ENCODE results near the gene C17orf114.

The C17orf114 gene

DNA sequence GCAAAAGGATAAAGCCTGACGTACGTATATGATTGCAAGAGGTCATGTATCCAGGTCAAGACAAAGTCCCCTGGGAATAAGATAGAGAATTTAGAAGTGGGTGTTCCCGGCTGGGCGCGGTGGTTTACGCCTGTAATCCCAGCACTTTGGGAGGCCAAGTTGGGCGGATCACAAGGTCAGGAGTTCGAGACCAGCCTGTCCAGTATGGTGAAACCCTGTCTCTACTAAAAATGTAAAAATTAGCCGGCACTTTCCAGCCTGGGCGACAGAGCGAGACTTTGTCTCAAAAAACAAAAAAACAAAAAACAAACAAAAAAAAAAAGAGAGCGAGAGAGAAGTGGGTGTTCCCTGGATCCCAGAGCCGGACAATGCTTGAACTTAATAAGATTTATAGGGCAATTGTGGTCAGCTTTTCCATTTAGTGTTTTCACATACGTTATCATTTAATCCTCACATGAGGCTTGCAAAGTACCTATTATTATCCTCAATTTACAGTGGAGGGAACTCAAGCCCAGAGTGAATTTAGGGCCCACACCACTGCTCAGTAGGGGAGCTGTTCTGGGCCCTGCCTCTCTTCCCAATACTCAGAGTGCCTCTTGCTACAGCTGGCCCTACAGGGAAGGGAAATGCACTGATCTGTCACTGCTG lies 13.8 kb downstream of the C17orf114 start:
- no peak for DNase-seq (ENCODE audit: low read depth)

DNA sequence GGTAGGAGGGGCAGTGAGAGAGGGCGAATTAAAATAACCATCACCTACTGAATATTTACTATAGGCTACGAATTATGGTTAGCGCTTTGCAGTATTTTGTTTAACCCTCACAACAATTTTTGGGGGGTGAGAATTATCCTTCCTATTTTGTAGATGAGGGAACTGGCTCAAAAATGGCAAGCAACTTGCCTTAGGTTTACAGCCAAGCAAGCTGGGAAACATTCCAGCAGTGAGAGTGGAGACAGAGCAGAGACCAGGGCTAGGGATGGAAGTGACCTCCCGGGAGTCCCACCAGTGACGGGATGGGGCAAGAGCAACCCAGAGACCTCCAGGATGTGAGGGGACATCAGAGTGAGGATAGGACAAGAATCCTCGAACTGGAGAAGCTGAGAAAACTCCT lies 15.6 kb downstream of the C17orf114 start:
- DNase-seq (ENCODE audit: low read depth): no peak

DNA sequence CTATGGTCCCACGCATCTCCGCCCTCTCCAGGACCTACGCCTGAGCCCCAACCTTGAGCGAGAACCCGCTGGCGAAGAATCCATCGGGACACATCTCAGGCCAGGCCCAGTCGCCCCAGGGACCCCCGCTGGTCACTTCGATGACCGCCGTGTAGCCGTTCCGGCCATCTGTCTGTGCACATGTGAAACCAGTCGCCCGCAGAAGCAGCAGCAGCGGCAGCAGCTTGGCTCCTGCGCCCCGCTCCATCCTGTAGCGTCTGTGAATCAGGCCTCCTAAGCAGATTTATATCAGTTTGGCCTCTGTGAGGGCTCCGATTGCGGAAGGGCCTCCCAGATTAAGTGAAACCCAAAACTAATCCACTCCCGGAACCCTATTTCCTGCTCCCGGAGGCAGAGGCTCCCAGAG lies 16.0 kb downstream of the C17orf114 start, which contains the start of gene VMO1:
TSS of gene VMO1 (minus strand) at position 259 of the 406 bp plus-strand sequence. CDS start at position 247, 12 bp downstream.
- no peak for DNase-seq (ENCODE audit: low read depth)

DNA sequence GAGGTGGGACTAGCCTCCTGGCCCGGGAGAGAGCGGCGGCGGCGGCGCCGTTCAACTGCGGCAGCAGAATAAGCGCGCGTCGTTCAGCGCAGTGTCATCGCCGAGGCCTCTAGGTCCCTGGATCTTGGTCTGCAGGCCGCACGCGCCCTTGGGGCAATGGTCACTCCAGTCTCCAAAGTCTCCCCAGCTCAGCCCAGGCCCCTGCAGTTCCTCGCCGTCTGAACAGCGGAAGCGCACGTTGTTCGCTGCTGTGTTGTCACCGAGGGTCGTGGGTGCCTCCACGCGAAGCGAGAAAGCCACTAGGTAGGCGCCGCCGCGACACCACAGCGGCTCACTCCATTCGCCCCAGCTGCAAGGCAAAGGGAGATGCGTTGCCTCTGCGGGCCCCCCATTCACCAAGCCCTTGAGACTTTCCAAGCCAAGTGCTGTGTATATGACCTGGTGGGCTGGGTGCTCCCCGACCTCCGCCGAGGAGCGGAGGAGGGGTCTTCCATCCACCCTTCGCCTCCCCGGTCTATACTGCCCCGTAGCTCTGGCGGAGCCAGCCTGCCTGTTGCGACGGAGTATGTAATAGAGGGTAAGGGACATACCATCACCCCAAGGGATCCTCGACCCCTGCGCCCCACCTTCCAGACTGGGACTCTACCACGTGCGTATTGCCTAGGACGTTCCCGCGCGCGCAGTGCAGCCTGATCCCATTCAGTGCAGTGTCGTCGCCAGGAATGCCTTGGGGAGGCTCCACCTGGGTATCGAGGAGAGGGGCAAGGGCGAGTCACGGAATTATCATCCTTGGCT lies 16.6 kb downstream of the C17orf114 start:
- no peak for DNase-seq (ENCODE audit: low read depth)

DNA sequence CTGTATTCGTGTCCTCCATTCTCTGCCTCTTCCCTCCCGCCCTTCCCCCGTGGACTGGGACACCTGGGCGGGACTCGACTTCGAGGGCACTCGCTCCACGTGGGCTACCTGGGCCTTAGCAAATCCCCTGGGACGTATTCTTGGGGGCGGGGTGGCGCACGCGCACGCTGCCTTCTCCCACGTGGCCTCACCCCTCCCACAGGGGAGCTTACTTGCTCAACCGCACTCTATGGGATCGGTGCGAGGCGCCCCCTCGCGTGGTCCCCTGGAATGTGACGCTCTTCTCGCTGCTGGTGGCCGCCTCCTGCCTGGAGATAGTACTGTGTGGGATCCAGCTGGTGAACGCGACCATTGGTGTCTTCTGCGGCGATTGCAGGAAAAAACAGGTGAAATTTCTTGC lies 19.5 kb downstream of the C17orf114 start:
- no peak for DNase-seq (ENCODE audit: low read depth)

DNA sequence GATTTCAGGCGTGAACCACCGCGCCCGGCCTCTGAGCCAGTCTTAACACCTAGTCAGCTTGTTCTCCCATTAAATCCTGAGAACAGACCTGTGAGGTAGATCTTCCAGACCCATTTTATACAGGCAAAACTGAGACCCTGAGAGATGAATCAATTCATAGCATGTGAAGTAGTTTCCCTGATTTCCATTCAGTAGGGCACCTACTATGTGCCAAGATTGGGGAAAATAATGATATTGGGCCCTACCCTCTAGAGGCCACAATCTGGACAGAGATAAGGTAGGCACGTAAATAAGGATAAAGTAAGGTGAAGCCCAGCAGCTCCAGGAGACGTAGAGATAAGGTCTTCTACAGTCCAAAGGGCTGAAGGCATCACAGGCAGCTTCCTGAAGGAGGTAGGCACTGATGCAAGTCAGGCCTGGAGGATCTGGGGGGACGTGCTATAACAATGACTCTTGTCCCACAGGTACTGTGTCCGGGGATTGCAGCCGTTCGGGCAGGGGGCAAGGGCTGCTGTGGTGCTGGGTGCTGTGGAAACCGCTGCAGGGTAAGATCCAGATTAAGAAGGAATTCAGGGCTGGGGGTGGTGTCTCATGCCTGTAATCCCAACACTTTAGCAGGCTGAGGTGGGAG lies 21.7 kb downstream of the C17orf114 start:
- DNase-seq (ENCODE audit: low read depth): no peak

DNA sequence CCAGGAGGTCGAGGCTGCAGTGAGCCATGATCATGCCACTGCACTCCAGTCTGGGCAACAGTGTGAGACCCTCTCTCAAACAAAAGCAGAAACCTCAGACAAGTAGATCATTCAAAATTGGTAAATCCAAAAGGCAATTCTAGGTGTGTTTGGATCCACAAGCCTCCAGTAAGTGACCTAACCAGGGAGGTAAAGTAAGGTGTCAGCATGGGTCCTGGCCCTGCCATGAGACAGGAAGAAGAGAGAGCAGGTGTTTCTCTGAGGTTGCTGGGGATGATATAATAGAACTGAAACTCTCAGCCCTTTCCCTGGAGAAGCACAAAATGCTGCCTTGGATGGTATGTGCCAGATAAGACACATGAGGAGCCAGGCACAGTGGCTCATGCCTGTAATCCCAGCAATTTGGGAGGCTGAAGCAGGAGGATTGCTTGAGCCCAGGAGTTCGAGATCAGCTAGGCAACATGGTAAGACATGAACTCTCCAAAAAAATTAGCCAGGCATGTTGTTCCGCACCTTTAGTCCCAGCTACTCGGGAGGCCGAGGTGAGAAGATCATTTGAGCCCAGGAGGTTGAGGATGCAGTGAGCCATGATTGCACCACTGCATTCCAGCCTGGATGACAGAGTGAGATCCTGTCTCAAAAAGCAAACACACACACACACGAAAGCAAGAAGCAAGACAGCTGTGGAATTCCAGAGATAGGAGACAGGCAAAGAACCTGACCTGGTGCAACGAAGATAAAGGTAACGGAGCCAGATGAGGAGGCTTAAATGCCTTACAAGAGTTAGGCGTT lies 24.0 kb downstream of the C17orf114 start:
- no peak for DNase-seq (ENCODE audit: low read depth)

DNA sequence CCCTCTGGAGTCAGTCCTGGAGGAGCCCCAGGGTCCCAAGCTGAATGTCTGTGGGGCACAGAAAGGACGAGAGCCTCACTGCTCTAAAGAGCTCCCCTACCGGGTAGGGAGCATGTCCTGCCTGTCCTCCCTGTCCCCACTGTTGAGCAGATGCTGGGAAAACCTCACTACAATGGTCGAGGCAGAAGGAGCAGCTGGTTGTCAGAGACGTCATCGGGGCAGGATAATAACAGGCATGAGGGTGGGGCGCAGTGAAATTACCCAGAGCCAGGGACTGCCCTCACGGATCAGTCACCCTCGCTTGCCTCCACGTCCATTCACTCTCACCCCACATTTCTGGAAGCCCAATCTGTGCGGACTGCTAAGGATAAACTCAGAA lies 29.9 kb downstream of the C17orf114 start:
- DNase-seq (ENCODE audit: low read depth): no peak

DNA sequence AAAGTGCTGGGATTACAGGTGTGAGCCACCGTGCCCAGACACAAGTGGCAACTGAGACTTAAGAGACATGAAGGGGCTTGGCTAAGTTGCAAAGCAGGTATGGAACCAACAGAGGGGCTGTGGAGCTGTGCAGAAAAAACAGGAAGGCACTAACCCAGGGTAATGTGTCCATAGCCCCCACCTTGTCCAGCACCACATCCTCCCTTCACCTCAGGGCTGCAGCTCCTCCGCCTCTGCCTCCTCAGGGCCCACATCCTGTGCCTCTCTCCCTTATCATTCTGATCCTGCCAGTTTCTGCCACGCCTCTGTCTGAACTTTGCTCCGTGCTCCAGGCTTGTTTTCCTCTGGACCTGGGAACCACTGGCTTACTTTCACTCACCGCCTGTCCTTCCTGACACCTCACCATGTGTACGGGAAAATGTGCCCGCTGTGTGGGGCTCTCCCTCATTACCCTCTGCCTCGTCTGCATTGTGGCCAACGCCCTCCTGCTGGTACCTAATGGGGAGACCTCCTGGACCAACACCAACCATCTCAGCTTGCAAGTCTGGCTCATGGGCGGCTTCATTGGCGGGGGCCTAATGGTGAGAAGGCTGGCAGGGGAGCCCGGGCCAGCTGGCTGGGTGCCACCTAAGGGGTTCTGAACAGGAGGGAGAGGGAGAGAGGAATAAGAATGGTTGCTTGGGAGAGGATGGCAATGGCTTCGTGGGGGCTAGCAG lies 30.5 kb downstream of the C17orf114 start, which contains the start of gene TM4SF5:
TSS of gene TM4SF5 (plus strand) at position 368 of the 716 bp plus-strand sequence. CDS start at position 405, 37 bp downstream.
- DNase-seq (ENCODE audit: low read depth): no peak

DNA sequence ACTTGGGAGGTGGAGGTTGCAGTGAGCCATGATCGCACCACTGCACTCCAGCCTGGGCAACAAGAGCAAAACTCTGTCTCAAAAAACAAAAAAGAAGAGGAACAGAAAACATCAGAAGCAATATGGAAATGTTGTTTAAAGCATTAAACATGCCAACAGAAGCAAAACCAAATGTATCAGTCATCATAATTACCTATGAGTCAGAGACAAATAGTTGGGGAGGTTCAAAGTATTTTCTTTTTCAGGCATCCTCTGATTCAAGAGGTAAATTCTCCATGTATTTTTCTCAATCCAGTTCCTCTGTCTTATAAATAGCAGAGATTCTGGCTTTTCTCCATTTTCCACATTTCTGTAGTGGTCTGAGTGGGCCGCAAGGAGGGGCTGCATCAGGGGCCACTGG lies 32.5 kb downstream of the C17orf114 start:
- no peak for DNase-seq (ENCODE audit: low read depth)

DNA sequence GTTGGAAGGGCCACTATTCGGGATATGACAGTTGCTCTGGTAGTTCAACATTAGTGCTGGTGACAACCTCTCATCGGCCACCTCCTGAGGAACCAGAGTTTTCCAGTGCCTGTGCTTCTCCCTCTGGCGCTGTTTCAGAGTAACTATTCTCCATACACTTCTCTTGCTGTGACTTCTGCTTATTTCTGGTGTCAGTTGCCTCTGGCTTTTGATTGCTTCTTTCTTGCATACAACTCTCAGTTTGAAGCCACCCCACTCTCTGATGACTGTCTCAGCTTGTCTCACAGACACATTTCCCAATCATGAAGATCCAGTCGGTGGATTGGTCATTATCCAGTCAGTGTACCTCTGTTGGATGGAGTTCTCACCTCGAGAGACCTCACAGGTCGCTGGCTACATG lies 33.8 kb downstream of the C17orf114 start:
- no peak for DNase-seq (ENCODE audit: low read depth)

DNA sequence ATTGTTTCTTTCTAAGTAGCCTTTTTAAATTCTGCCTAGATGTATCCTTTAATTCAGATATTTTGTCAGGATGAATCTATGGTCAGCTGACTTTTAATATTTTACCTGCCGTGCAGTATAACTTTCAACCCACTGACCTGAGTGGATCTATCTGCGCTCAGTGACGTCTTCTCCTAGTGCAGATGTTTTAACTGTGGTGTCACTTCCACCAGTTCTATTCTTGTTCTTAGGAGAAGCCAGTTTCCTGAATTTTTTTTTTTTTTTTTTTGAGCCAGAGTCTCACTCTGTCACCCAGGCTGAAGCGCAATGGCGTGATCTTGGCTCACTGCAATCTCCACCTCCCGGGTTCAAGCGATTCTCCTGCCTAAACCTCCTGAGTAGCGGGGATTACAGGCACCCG lies 35.4 kb downstream of the C17orf114 start:
- DNase-seq (ENCODE audit: low read depth): no peak

DNA sequence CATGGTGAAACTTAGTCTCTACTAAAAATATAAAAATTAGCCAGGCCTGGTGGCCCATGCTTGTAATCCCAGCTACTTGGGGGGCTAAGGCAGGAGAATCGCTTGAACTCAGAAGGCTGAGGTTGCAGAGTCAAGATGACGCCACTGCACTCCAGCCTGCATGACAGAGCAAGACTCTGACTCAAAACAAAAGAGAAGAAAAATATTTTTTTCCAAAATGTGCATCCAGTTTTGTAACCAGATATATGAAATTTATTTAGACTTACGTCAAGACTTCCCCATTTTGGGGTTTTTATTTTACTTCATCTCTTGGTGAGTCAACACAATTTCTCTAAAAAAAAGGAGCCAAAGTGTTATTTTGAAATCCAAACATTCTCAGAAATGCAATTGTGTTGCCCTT lies 35.9 kb downstream of the C17orf114 start:
- DNase-seq (ENCODE audit: low read depth): no peak

DNA sequence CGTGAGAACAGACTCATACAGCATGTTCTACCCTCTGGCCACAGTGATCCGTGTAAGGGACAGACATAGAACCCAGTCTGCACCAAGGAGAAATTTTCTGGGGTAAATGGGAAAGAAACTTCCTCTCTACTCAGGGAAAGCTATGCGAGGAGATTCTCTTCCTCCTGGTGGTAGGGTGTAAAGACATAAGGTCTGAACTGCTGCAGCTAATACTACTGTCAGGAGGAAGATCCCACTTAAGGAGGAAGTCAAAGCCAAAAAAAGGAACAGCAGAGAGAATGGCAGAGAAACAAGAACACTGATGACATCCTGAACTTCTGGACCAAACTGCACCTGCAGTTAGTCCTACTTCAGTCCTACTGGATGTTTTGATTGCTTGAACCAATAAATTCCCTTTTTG lies 37.5 kb downstream of the C17orf114 start:
- no peak for DNase-seq (ENCODE audit: low read depth)

DNA sequence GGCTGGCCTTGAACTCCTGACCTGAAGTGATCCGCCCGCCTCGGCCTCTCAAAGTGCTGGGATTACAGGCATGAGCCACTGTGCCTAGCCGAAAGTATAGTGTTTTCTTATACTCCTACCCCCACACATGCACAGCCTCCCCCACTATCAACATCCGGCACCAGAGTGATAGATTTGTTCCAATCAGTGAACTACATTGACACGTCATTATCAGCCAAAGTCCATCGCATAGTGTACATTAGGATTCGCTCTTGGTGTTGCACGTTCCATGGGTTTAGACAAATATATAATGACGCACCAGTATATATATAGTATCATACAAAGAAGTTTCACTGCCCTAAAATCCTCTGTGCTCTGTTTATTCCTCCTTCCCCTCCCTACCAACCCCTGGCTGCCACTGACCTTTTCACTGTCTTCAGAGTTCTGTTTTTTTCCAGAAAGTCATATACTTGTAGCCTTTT lies 42.3 kb downstream of the C17orf114 start:
- no peak for DNase-seq (ENCODE audit: low read depth)

DNA sequence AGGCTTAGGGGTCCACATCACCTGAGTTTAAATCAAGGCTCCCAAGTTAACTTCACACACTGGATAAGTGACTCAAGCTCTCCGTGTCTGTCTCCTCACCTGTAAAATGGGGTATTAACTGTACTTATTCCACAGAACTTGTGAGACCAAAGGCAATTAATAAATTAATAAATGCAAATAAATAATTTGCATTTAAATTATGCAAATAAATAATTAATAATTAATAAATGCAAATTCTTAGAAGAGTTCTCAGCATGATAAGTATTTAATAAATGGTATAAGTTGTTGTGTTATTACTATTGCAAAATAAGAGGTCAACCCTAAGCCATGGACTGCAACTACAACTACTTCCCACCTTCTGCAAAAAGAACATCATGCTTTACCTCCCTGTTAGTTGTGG lies 48.7 kb downstream of the C17orf114 start:
- DNase-seq (ENCODE audit: low read depth): no peak

DNA sequence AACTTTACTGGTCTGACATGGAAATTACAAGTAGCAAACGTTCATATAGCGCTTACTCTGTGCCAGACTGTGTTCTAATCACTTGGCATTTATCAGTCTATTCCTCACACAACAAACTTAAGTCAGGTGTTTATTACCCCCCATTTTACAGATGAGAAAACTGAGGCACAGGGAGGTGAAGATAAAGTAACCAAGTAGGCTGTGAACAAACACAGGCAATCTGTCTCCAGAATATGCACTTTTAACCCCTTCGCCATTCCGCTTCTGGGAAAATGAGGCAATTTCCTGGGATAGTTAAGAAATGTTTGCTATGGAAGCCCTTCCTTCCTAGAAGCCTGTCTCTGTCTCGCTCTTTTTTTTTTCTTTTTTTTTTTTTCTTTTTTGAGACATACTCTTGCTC lies 50.2 kb downstream of the C17orf114 start:
- no peak for DNase-seq (ENCODE audit: low read depth)
